HepG2 (cell line): ENCODE results near the gene SLC12A3.

Experiments
- CREB1 ChIP-seq, 2 experiments: fragments of 450-650 bp in 1 of 2; IDR thresholded peaks; 2 replicates each; pipeline ENCODE4 v1.6.1; 2016 to 2017; ENCODE audit warnings: control low read depth in 1 of 2, mild to moderate bottlenecking in 1 of 2, missing compliant biosample characterization in 1 of 2, missing genetic modification characterization in 1 of 2
- ELF1 ChIP-seq: sonication (generic); formaldehyde crosslinking; IDR thresholded peaks from 2 replicates; pipeline ENCODE4 v1.4.0; 2020; ENCODE audit warnings: missing genetic modification reagents
- ETV5 ChIP-seq: IDR thresholded peaks from 2 replicates; pipeline ENCODE4 v1.6.1; 2018; ENCODE audit warnings: missing biosample characterization, missing genetic modification reagents, inconsistent platforms, borderline replicate concordance
- GFI1 ChIP-seq: sonication (generic); formaldehyde crosslinking; IDR thresholded peaks from 2 replicates; pipeline ENCODE4 v1.5.0; 2020; ENCODE audit warnings: missing genetic modification reagents, mild to moderate bottlenecking, borderline replicate concordance
- MZF1 ChIP-seq: sonication (generic); formaldehyde crosslinking; IDR thresholded peaks from 2 replicates; pipeline ENCODE4 v1.8.1; 2023; ENCODE audit warnings: mild to moderate bottlenecking, missing genetic modification reagents, borderline replicate concordance
- PAWR ChIP-seq: sonication (generic); formaldehyde crosslinking; IDR thresholded peaks from 2 replicates; pipeline ENCODE4 v1.4.0; 2020; ENCODE audit warnings: missing genetic modification reagents, mild to moderate bottlenecking, borderline replicate concordance
- POLR2A ChIP-seq, 2 experiments: IDR thresholded peaks; 2 replicates each; pipeline ENCODE4 v1.6.1; 2011; ENCODE audit warnings: low read depth in 2 of 2, low read length in 2 of 2, mild to moderate bottlenecking in 1 of 2, moderate library complexity in 1 of 2; ENCODE audit not compliant: insufficient read depth in 1 of 2
- ZFX ChIP-seq: sonication (generic); formaldehyde crosslinking; IDR thresholded peaks from 2 replicates; pipeline ENCODE4 v1.4.0; 2020; ENCODE audit warnings: mild to moderate bottlenecking, low read depth, missing genetic modification reagents, moderate library complexity
- ZNF24 ChIP-seq: fragments of 450-650 bp; IDR thresholded peaks from 2 replicates; pipeline ENCODE4 v1.6.1; 2017; ENCODE audit warnings: antibody characterized with exemption, mild to moderate bottlenecking
- TF ChIP-seq, protein P1 (sequence below): sonication (generic); formaldehyde crosslinking; IDR thresholded peaks from 2 replicates; pipeline ENCODE4 v1.5.0; 2020; ENCODE audit warnings: missing genetic modification reagents, mild to moderate bottlenecking, borderline replicate concordance
- TF ChIP-seq, protein P2 (sequence below): sonication (generic); formaldehyde crosslinking; IDR thresholded peaks from 2 replicates; pipeline ENCODE4 v1.5.0; 2020; ENCODE audit warnings: mild to moderate bottlenecking, missing genetic modification reagents, moderate library complexity
- TF ChIP-seq, protein P3 (sequence below): sonication (generic); formaldehyde crosslinking; IDR thresholded peaks from 2 replicates; pipeline ENCODE4 v1.4.0; 2020; ENCODE audit warnings: missing genetic modification reagents, borderline replicate concordance
- TF ChIP-seq, protein P4 (sequence below): sonication (generic); formaldehyde crosslinking; conservative IDR thresholded peaks from 2 replicates; pipeline ENCODE4 v1.4.0; 2020; ENCODE audit warnings: missing genetic modification reagents

DNA sequence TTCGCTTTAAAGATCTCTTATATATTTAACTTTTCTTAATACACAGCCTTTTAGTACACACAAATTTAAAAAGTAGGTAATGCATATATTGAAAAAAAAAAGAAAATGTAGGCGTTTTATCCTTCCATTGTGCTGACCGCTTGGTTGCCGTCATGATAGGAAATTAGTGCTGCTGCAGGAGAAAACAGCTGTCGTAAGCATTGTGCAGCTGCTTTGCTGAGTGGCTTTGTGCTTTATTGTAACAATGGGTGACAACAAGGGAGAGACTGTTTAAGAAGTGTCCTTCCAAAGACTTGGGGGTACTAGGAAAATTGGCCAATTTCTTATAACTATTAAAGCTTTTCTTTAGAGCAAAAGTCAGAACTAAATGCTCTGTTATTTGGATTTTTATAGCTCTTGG is 71.9 kb downstream of the SLC12A3 start:
- TF ChIP-seq, protein P1, sequence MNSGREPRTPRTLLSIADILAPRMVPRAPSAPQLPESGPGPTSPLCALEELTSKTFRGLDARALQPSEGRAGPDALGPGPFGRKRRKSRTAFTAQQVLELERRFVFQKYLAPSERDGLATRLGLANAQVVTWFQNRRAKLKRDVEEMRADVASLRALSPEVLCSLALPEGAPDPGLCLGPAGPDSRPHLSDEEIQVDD (CRISPR knock-in tag), result no peak
- TF ChIP-seq, protein P2, sequence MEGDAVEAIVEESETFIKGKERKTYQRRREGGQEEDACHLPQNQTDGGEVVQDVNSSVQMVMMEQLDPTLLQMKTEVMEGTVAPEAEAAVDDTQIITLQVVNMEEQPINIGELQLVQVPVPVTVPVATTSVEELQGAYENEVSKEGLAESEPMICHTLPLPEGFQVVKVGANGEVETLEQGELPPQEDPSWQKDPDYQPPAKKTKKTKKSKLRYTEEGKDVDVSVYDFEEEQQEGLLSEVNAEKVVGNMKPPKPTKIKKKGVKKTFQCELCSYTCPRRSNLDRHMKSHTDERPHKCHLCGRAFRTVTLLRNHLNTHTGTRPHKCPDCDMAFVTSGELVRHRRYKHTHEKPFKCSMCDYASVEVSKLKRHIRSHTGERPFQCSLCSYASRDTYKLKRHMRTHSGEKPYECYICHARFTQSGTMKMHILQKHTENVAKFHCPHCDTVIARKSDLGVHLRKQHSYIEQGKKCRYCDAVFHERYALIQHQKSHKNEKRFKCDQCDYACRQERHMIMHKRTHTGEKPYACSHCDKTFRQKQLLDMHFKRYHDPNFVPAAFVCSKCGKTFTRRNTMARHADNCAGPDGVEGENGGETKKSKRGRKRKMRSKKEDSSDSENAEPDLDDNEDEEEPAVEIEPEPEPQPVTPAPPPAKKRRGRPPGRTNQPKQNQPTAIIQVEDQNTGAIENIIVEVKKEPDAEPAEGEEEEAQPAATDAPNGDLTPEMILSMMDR (CRISPR knock-in tag), result no peak
- TF ChIP-seq, protein P3, sequence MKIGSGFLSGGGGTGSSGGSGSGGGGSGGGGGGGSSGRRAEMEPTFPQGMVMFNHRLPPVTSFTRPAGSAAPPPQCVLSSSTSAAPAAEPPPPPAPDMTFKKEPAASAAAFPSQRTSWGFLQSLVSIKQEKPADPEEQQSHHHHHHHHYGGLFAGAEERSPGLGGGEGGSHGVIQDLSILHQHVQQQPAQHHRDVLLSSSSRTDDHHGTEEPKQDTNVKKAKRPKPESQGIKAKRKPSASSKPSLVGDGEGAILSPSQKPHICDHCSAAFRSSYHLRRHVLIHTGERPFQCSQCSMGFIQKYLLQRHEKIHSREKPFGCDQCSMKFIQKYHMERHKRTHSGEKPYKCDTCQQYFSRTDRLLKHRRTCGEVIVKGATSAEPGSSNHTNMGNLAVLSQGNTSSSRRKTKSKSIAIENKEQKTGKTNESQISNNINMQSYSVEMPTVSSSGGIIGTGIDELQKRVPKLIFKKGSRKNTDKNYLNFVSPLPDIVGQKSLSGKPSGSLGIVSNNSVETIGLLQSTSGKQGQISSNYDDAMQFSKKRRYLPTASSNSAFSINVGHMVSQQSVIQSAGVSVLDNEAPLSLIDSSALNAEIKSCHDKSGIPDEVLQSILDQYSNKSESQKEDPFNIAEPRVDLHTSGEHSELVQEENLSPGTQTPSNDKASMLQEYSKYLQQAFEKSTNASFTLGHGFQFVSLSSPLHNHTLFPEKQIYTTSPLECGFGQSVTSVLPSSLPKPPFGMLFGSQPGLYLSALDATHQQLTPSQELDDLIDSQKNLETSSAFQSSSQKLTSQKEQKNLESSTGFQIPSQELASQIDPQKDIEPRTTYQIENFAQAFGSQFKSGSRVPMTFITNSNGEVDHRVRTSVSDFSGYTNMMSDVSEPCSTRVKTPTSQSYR (CRISPR knock-in tag), result no peak
- TF ChIP-seq ZNF24 (no peak), ELF1 (CRISPR knock-in tag) (no peak), ZFX (CRISPR knock-in tag) (no peak), GFI1 (CRISPR knock-in tag) (no peak), POLR2A (IDR thresholded peaks at IDR 0.05; ENCODE audit: insufficient read depth in 1 of 2, low read depth in 2 of 2, low read length in 2 of 2) (peak in 1 of 2 experiments; percentile 39; a peak in 1 of 4 replicates), MZF1 (CRISPR knock-in tag) (no peak), PAWR (CRISPR knock-in tag) (no peak), CREB1 (IDR thresholded peaks at IDR 0.05) (no peak), CREB1 (CRISPR knock-in tag; IDR thresholded peaks at IDR 0.05) (no peak), ETV5 (CRISPR knock-in tag) (no peak)
- TF ChIP-seq, protein P4, sequence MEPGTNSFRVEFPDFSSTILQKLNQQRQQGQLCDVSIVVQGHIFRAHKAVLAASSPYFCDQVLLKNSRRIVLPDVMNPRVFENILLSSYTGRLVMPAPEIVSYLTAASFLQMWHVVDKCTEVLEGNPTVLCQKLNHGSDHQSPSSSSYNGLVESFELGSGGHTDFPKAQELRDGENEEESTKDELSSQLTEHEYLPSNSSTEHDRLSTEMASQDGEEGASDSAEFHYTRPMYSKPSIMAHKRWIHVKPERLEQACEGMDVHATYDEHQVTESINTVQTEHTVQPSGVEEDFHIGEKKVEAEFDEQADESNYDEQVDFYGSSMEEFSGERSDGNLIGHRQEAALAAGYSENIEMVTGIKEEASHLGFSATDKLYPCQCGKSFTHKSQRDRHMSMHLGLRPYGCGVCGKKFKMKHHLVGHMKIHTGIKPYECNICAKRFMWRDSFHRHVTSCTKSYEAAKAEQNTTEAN (CRISPR knock-in tag), result no peak
